HG03103 (cell line): ENCODE data around the gene AIM2.
"Not testable (repeated sequence)": the region's sequence is repeated elsewhere in the genome, so short reads cannot be mapped to it uniquely, and the experiment has no call there.

ENCODE experiments used
- ATAC-seq: cut with Tn5 transposase; IDR thresholded peaks from one replicate; pipeline ENCODE4 v1.9.1; 2021; ENCODE audit warnings: low read depth; ENCODE audit not compliant: unreplicated experiment

AIM2 gene

DNA sequence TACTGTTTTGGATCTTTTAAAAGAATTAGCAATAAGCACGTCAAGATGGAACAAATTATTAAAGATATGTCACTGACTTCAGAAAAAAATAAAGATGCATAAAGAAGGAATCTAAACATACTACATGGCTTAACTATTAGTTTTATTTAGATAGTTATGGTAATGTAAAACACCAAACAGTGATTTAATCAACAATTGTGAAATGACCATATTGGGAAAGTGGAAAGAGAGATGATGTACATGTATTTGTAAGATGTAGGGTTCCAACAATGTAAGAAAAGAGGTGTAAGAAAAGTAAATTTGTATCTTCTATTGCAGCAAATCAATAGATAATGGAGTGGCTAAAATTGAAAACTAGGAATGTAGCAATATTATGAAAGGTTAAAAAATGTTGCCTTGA, 6.4 kb upstream of the AIM2 start:
- ATAC-seq = no peak

DNA sequence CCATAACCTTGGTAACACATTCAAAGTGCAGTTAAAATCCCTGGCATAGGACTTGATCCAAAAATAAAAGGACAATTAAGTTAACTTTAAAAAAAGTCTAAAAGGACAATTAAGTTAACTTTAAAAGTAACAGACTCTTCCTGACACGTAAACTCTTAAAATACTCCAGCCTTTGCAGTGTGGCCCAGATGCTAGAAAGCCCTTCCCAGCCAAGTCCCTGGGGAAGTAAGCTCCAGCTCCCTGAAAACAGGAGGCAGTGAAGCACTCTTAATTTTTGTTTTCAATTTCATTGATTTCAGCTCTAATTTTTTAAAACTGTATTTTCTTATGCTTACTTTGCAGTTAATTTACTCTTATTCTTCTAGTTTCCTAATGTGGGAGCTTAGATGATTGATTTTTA, 5.1 kb upstream of the AIM2 start:
- no peak for ATAC-seq

DNA sequence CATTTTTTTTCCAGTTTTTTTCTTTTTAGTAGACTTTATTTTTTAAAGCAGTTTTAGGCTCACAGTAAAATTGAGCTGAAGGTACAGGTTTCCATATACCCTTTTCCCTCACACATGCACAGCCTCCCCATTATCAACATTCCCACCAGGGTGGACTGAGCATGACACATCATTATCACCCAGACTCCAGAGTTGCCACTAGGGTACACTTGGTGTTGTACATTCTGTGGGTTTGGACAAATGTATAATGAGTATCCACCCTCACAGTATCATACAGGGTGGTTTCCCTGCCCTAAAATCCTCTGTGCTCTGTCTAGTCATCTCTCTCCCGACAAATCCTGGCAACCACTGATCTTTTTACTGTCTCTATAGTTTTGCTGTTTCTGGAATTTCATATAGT, 3.0 kb upstream of the AIM2 start:
- ATAC-seq = no peak

DNA sequence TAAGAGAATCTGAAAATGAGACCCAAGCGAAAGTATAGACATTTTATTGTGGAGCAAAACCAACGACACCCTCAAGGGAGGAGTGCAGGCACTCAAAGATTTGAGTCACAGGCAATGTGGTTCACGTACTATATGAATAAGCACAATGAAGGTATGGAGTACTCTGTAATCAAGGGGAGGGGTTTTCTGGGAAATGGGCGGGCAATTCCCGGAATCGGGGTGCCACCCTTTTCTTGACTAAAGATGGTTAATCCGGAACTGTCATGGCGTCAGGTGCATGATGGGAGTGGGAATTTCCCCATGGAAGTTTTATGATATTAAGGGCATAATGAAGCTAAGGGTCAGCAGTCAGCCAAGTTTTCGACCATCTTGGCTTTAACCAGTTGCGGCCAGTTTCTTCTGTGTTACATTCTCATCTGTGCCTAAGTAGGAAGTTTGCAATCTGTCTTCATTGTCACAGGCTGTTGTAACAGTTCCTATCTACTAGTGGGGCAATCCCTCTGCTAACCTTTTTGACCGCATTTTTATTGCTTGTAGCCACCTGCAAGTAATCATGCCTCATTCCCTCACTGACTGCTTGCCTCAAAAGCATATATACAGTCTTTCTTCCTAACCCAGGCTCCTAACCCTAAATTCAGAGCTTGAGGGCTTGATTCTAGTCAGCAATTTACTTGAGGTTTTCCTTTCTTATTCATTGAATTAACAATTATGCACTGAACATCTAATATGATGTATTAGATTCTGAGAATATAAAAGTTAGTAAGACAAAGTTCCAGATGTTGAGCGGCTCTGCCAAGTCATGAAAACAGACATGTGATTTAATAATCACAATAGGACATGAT, 775 bp upstream of the AIM2 start:
- ATAC-seq = peak; percentile 59

DNA sequence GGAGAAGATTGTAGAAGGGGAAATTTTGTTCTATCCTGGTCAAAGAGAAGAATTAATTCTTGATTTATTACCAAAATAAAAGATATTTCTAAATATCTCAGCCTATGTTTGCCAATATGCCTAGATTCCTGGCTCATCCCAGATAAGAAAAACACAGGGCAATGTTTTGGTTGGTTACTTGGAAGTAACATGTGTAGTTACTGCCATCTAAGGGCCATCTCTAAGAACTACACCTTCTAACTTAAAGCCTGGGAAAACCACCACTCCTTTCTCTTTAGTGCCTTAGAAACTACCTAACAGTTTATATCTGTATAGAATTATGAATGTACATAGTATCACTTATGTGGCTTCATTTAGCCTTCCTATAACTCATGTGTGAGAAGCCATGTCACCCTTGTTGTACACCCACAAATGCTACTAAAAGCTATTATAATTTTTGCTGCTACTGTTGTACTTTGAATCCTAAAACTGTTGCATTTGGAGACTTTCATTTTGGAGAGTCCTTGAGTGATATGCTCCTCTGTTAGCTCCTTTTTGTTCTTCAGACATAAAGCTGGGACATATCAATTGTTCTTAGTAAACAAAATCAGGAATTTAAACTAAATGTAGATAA, 4.5 kb downstream of the AIM2 start:
- ATAC-seq = no peak

DNA sequence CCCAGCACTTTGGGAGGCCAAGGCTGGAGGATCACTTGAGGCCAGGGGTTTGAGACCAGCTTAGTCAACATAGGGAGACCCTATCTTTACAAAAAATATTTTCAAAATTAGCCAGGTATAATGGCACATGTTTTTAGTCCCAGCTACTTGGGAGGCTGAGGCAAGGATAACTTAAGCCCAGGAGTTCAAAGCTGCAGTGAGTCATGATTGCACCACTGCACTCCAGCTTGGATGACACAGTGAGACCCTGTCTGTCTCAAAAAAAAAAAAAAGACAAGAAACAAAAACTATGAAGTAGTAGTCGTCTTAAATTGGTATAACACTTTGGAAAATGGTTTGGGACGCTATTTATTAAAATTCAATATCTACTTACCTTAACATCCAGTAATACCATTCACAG, 7.7 kb downstream of the AIM2 start:
- ATAC-seq = no peak

DNA sequence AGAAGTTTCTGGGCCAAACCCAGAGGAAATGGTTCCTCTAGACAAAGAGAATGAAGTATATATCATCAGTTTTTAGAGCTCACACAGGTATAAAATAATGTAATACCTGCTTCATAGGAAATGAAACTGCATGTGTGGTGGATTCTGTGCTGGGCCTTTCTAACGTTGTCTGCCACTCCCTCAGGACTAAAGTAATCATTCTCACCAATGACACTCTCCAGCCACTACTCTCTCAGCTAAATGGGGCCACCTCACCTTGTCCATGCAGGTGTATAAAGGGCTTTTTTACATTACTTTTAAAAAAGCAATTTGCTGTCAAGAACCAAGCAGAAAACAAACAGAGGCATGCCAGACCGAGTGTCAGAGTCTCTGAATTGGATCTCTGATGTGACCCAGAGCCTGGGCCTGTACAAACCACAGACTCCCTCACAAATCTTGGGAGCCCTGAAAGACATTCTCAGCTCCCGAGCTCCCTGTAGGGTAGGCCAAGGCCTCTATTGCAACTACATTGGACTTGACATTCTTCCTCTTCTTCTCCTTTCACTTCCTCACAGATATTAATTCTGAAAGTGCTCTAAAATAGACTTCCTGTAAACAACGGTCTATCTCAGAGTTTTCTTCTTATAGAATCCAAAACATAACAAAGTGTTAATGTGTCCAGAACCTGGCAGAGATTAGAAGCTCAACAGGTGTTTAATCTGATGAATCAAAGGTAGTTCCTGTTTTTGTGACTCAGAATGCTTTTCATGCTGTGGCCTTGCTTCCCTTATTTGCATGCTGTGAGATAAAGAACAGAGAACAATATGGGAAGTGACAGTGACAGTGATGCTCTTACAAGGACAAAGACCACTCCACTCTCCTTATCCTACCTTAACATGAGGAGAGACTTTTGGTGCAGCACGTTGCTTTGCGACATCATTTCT, 8.6 kb downstream of the AIM2 start:
- peak; percentile 80 for ATAC-seq

DNA sequence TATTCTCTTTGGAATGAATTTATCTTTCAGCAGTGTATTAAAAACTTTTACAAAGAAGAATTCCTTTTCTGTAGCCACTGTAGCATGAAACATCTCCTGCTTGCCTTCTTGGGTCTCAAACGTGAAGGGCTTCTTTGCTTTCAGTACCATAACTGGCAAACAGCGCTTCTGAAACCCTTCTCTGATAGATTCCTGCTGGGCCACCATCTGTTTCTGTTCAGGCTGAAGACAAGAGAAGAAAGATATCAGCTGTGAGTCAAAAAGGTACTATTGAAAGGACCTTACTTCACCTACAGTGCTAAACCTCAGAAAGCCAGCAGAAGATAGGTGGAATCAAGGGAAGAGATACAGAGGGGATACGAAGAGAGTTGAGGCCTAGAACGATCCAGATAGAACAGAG, 10.5 kb downstream of the AIM2 start:
- no peak for ATAC-seq

DNA sequence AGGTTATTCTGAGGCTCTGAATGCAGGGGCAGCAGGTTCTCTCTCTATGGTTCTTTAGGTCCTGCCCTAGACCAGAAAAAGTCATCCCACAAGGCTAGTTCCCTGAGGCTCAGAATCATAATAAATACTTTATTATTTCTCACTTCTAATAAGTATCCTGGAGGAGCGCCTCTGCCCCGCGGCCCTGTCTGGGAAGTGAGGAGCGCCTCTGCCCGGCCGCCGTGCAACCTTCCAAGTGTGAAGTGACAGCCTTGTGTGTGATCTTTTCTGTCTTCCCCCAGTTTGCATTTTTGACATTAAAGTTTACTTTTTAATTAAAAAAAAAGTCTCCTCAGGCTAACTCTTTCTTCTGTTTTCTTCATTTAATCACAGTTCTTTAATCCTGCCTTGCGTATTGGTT, 11.5 kb downstream of the AIM2 start:
- no peak for ATAC-seq

DNA sequence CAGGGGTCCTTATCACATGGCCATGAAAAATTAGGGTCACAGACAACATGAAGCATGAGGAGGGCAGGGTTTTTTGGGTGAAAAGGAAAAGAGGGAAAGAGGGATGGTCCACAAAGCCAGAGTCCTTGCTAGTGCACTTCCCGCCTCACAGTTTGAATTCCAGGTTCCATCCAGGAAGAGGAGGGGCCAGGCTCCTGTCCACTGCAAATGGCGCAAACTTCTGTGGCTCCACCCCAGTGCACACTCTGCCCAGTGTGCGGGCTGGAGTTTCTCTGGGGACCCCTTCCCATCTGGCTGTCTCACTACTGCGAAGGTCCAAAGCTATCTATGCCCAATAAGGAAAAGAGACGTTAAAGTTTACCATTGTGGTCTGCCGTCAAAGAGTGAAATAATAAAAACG, 17.8 kb downstream of the AIM2 start:
- no peak for ATAC-seq

DNA sequence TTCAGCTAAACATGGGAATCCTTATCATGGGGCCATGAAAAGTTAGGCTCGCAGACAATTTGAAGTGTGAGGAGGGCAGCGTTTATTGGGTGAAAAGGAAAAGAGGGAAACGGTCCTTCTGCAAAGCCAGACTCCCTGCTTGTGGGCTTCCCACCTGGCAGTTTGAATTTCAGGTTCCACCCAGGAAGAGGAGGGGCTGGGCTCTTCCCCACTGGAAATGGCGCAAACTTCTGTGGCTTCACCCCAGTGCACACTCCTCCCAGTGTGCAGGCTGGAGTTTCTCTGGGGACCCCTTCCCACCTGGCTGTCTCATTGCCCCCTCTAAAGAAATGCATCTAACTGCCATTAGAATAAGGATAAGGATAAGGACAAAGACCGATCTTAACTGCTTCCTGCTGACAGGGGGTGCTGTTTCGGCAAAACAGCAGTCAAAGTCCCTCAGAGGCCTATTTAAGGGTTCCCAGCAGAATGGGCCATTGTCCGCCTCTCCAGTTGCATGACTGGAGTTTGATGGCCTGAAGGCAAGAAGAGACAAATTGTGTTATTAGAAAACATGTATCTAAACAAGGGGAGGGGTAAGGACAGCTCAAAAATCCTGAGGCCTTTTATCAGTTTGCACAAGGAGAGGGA, 20.4 kb downstream of the AIM2 start:
- ATAC-seq = no peak

DNA sequence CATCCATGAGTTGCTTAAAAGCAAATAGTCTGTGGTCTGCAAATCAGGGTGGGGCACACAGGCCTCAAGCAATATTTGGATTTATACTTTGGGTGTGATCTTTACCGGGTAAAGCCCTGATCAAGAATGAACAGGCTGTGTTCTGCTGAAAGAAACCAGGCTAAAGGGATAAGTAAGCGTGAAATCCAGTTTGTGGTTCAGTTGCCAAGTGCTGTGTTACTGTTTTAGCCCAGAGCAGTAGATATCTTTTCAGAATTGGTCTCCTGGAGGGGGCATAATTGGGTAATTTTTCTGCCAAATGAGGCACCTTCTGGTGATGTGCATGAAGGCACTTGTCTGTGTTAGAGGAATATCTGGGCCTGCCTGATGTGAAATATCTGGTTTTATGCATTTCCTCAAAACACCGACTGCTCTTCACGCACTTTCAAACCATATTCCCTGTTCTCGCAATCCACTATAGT, 21.4 kb downstream of the AIM2 start:
- no peak for ATAC-seq

DNA sequence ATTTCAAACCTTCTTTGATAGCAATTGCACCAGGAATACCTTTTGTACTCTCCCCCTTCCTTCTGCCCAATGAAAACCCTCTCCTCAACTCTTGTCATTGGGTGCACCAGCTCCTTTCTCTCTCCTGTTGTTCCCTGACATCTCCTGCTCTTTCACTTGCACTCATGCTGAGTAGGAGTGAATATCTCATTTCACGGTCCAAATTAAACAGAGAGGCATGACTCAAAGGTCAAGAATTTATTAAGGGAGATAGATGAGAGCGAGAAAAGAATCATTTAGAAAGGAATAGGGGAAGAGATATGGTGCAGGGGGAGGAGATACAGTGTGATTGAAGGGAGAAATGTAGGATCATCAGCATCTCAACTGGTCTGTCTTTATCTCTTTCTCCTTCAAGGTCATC, 22.1 kb downstream of the AIM2 start:
- no peak for ATAC-seq

DNA sequence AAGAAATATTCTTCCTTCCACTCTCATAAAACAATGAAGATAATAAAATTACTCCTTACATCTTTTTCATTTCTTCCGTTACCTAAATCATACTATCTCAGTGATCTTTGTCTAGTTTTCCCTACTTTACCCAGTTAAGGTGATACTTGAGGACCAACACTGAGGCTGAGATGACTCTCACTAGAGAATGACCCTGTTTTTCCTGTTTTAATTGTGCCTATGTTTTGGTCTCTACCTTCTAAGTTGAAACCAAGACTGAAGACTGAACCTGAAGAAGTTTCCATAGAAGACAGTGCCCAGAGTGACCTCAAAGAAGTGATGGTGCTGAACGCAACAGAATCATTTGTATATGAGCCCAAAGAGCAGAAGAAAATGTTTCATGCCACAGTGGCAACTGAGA, 25.1 kb downstream of the AIM2 start:
- no peak for ATAC-seq

DNA sequence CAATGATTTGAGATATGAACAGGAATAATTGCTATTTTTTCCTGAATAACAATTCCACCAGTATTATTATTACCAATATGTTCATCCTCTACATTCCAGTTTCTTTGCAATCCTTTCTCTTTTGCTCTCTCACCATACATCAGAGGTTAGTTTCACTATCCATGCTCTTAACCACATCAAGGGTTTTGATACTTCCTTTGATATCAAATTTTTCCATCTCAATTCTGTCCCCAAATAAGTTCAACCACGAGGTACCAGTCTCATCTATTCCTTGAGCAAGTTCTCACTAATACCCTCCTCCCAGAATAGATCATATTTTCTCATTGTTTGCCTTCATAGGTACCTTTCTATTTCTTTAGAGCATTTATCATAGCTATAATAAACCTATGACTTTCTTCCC, 30.1 kb downstream of the AIM2 start:
- ATAC-seq = not testable (repeated sequence)

DNA sequence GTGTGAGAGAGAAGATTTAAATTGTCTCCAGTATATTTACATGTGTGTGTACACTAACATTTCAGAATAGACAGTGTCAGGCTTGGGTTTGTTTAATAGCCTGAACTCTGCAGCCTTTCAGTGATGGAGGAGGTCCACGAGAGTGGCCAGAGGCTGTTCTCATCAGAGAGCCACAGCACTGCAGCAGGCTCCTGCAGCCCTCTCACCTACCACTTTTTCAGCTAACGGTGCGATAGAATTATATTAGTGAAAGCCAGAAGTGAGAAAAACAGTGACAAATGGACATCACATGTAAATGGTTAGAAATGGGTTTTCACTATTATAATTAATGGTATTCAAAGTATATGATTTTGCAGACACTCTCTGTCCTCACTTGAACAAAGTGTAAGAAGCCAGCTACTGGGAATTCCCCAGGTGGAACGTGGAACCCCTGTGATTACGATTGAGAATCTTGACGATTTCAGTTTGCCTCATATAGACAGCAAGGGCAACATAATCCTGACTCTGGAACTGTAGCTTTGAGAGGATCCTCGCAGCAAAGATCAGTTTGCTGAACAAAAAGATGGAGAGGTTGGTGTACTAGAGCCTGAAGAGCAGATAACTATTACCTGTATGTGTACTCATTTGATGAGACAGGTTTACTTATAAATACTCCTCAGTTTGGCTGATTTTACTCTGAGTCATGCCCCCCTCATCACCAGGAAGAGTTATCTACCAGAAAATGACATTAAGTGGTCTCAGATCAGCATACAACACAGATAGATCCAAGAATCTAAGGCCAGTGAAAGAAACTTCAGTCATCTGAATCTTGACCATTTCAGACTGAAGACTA, 35.5 kb downstream of the AIM2 start:
- no peak for ATAC-seq

DNA sequence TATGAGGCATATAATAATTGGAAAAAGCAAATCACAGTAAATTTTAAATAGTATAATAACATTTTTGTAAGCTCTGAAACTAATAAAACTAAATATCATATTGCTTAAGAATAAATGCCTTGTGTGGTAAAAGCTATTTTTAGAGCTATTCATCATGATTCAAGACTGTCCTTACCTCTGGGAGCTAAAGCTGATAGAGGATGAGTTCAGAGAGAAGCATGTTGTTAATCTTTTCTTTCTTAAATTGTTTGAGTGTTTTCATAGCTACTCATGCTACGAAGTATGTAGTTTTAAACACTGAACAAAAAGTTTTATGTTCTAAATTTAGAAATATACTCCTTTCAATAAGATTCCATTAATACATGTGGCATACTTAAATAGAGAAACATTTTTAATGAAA, 36.4 kb downstream of the AIM2 start:
- no peak for ATAC-seq

DNA sequence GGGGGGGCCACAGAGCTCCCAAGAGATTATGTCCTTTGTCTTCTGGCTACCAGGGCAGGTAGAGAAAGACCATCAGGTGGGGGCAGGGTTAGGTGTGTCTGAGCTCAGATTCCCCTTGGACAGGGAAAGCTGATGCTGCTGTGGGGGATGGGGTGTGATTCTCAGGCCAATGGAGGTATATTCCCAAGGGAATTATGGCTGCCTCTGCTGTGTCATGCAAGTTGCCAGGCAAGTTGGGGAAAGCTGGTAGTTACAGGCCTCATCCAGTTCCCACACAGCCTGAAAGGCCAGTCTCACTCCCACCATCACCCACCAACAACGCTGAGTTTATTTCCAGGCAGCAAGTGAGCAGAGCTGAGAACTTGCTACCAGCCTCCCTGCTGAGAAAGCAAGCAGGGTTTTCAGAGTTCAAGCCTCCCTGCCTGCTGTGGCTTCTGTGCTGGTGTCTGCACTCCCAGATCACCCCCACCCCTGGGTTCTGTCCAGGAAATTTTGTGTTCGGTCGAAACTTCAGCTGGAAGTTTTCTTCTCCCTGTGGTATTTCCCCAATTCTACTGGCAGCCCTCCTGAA, 45.6 kb downstream of the AIM2 start:
- ATAC-seq = no peak

DNA sequence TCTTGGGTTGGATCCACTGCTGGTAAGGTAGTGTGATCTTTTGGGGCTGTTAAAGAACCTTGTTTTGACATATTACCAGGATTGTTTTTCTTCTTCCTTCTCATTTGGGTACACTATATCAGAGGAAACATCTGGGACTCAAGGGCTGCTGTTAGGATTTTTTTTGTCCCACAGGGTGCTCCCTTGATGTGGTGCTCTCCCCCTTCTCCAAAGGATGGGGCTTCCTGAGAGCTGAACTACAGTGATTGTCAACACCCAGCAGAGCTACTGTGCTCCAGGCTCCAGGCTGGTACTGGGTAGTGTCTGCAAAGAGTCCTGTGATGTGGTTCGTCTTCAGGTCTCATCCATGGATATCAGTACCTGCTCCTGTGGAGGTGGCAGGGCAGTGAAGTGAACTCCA, 46.3 kb downstream of the AIM2 start:
- no peak for ATAC-seq

DNA sequence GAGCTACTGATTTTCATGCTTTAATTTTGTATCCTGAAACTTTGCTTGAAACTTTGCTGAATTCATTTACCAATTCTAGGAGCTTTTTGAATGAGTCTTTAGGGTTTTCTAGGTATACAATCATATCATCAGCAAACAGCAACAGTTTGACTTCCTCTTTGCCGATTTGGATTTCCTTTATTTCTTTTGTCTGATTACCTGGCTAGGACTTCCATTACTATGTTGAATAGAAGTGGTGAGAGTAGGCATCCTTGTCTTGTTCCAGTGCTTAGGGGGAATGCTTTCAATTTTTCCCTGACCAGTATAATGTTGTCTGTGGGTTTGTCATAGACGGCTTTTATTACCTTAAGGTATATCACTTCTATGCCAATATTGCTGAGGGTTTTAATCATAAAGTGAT, 49.7 kb downstream of the AIM2 start:
- not testable (repeated sequence) for ATAC-seq
